ENCODE measurements around the gene BPIFB3. TPM values are rescaled to one million over a fixed set of nuclear protein-coding genes. Genes with fewer than 3 reads are reported as not detected.

BPIFB3 gene
- total and polyA plus RNA-seq, 2 experiments from 2014 or later, result not detected

DNA sequence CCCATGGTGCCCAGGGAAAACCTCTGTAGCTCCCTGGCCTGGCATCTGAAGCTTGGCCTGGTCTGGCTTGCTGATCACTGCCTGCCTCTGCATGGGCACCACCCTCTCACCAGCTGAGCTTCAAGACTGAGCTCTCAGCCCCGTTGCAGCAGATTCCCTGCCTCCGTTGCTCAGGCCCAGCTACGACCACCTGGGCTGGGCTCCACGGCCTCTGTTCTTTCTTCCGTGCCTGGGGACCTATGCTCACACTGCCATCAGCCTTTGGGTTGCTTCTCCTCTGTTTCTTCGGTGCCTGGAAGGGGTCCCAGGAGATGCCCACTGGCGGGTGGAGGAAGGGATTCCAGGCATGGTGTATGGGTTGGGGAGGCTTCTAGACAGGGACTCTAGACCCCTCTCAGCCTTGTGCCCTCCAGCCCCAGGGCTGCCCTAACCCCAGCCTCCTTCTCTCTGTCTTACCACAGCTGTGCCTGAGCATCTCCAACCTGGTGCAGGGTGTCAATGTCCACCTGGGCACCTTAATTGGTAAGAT lies 37.1 kb upstream of the BPIFB3 start:
- WGBS (ENCODE audit: low lambda C conversion rate, missing lambda C conversion rate), result 85% methylated on average over 7 of the region's 7 CpGs
- H3K27ac ChIP-seq, result no peak overlapping the region
- H3K4me3 ChIP-seq, result no peak overlapping the region
- no peaks in the 10 kb centered on the region for H4K20me1 ChIP-seq (ENCODE audit: insufficient read depth, poor library complexity, severe bottlenecking)
- H3K36me3 ChIP-seq (replicated peaks; ENCODE audit: insufficient read depth, low read depth), result no peaks in the 10 kb centered on the region
- no peaks in the 10 kb centered on the region for H3K4me1 ChIP-seq (ENCODE audit: insufficient read depth)
- no peaks in the 10 kb centered on the region for H3K79me2 ChIP-seq
- TF ChIP-seq EZH2phosphoT487 (IDR thresholded peaks at IDR 0.05; ENCODE audit: low read depth, severe bottlenecking, unreplicated experiment) (no peak), EZH2 (IDR thresholded peaks at IDR 0.05; ENCODE audit: borderline replicate concordance) (no peak)
- TF ChIP-seq, protein P1, sequence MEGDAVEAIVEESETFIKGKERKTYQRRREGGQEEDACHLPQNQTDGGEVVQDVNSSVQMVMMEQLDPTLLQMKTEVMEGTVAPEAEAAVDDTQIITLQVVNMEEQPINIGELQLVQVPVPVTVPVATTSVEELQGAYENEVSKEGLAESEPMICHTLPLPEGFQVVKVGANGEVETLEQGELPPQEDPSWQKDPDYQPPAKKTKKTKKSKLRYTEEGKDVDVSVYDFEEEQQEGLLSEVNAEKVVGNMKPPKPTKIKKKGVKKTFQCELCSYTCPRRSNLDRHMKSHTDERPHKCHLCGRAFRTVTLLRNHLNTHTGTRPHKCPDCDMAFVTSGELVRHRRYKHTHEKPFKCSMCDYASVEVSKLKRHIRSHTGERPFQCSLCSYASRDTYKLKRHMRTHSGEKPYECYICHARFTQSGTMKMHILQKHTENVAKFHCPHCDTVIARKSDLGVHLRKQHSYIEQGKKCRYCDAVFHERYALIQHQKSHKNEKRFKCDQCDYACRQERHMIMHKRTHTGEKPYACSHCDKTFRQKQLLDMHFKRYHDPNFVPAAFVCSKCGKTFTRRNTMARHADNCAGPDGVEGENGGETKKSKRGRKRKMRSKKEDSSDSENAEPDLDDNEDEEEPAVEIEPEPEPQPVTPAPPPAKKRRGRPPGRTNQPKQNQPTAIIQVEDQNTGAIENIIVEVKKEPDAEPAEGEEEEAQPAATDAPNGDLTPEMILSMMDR (IDR thresholded peaks at IDR 0.05; ENCODE audit: poor library complexity), result no peak
- H3K27me3 ChIP-seq, result peaks cover 47% of the 10 kb centered on the region
- H3K9me2 ChIP-seq (replicated peaks; ENCODE audit: insufficient read depth), result no peaks in the 10 kb centered on the region
- no peak overlapping the region for H3K4me2 ChIP-seq
- H2AFZ ChIP-seq, result no peak overlapping the region
- no peaks in the 10 kb centered on the region for H3K9me3 ChIP-seq (ENCODE audit: low read depth)
- no peak for DNase-seq (ENCODE audit: low spot score)

DNA sequence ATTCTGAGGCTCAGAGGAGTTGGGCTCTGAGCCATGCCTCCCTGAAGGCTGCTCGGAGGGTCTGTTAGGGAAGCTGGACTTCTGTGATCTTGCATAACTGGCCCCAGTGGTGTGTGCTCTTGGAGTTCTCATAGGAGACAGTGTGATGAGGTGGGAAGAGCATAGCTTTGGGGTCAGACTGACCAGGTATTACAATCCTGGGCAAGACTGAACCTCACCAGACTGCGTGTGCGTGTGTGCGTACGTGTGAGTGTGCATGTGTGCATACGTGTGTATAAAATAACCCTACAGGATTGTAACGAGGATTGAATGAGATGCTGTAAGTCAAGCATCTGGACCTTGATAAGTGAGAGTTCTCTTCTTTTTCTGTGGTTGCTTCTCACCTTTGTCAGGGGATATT lies 36.2 kb upstream of the BPIFB3 start:
- H3K9me2 ChIP-seq (replicated peaks; ENCODE audit: insufficient read depth), result no peaks in the 10 kb centered on the region
- H3K27ac ChIP-seq, result no peak overlapping the region
- H3K27me3 ChIP-seq, result peaks cover 44% of the 10 kb centered on the region
- H2AFZ ChIP-seq, result no peak overlapping the region
- H3K36me3 ChIP-seq (replicated peaks; ENCODE audit: insufficient read depth, low read depth), result no peaks in the 10 kb centered on the region
- 87% methylated on average over 7 of the region's 7 CpGs for WGBS (ENCODE audit: low lambda C conversion rate, missing lambda C conversion rate)
- no peaks in the 10 kb centered on the region for H4K20me1 ChIP-seq (ENCODE audit: insufficient read depth, poor library complexity, severe bottlenecking)
- H3K4me2 ChIP-seq, result no peak overlapping the region
- DNase-seq (ENCODE audit: low spot score), result no peak
- no peaks in the 10 kb centered on the region for H3K79me2 ChIP-seq
- no peaks in the 10 kb centered on the region for H3K4me1 ChIP-seq (ENCODE audit: insufficient read depth)
- TF ChIP-seq EZH2 (IDR thresholded peaks at IDR 0.05; ENCODE audit: borderline replicate concordance) (no peak), EZH2phosphoT487 (IDR thresholded peaks at IDR 0.05; ENCODE audit: low read depth, severe bottlenecking, unreplicated experiment) (no peak)
- TF ChIP-seq, protein P1 (IDR thresholded peaks at IDR 0.05; ENCODE audit: poor library complexity), result no peak
- no peak overlapping the region for H3K4me3 ChIP-seq
- H3K9me3 ChIP-seq (ENCODE audit: low read depth), result no peaks in the 10 kb centered on the region

DNA sequence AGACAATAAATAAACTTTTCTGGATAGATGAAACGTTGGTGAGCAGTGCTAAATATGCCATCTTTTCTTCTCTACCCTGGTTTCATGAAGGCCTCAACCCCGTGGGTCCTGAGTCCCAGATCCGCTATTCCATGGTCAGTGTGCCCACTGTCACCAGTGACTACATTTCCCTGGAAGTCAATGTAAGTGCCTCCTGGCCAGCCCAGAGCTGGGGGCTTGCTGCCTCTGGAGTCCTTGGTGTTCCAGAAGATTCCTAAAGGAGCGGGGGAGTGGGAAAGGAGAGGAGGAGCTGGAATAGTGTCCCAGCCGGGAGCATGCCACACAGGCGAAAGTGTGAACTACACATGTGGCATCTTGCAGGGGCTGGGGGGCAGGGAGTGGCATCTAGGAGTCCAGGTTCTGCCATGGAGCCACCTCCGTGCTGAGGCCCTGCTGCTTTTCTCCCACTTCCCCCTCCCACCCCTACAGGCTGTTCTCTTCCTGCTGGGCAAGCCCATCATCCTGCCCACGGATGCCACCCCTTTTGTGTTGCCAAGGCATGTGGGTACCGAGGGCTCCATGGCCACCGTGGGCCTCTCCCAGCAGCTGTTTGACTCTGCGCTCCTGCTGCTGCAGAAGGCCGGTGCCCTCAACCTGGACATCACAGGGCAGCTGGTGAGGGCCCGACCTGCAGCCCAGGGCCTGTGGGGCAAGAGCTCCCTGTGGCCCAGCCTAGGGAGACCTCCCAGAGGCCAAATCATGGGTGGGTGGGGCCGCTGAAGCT lies 35.4 kb upstream of the BPIFB3 start:
- TF ChIP-seq, protein P1 (IDR thresholded peaks at IDR 0.05; ENCODE audit: poor library complexity), result no peak
- TF ChIP-seq EZH2 (IDR thresholded peaks at IDR 0.05; ENCODE audit: borderline replicate concordance) (no peak), EZH2phosphoT487 (IDR thresholded peaks at IDR 0.05; ENCODE audit: low read depth, severe bottlenecking, unreplicated experiment) (no peak)

More for the DNA sequence above, 35.4 kb upstream of the BPIFB3 start:
- H3K9me2 ChIP-seq (replicated peaks; ENCODE audit: insufficient read depth), result no peaks in the 10 kb centered on the region
- H4K20me1 ChIP-seq (ENCODE audit: insufficient read depth, poor library complexity, severe bottlenecking), result no peaks in the 10 kb centered on the region
- no peaks in the 10 kb centered on the region for H3K9me3 ChIP-seq (ENCODE audit: low read depth)
- H3K4me1 ChIP-seq (ENCODE audit: insufficient read depth), result no peaks in the 10 kb centered on the region
- no peak overlapping the region for H2AFZ ChIP-seq
- peaks cover 38% of the 10 kb centered on the region for H3K27me3 ChIP-seq
- no peak overlapping the region for H3K27ac ChIP-seq
- no peak overlapping the region for H3K4me2 ChIP-seq
- H3K4me3 ChIP-seq, result no peak overlapping the region
- DNase-seq (ENCODE audit: low spot score), result no peak
- H3K36me3 ChIP-seq (replicated peaks; ENCODE audit: insufficient read depth, low read depth), result no peaks in the 10 kb centered on the region
- H3K79me2 ChIP-seq, result no peaks in the 10 kb centered on the region
- WGBS (ENCODE audit: low lambda C conversion rate, missing lambda C conversion rate), result 86% methylated on average over 14 of the region's 14 CpGs
